HL-60/S4 treated with phorbol 12-myristate 13-acetate at 8.2 ng/mL for 4 days and 3 days (cell line): ENCODE measurements around the gene MYZAP.

ENCODE experiments used
- in situ Hi-C: fragments of 300-500 bp; cut with MboI; formaldehyde crosslinking; loops from 2 replicates; pipeline ENCODE4 v1.15.0; 2022; ENCODE audit warnings: low sequenced_read_pairs

The MYZAP gene

GRCh38 chr15:57591822-57592367 is at the start of gene MYZAP:
Gene MYZAP (plus strand): TSS chr15:57591904. CDS start chr15:57592035, 131 bp downstream.
- in situ Hi-C loops: no loop called here

- in situ Hi-C loops: loop anchor here (25.0 kb wide), 1 partner anchor 405 kb away; no protein-coding TSS in a partner anchor
These were observed 49.2 kb upstream of the MYZAP start for GRCh38 chr15:57542505-57542817.

GRCh38 chr15:57544848-57545480 is 46.7 kb upstream of the MYZAP start:
- in situ Hi-C loops: loop anchor here (25.0 kb wide), 1 partner anchor 408 kb away; no protein-coding TSS in a partner anchor

GRCh38 chr15:57545995-57546394 is 45.7 kb upstream of the MYZAP start:
- in situ Hi-C loops: loop anchor here (25.0 kb wide), 1 partner anchor 409 kb away; no protein-coding TSS in a partner anchor

GRCh38 chr15:57547243-57547755 is 44.4 kb upstream of the MYZAP start:
- in situ Hi-C loops: loop anchor here (25.0 kb wide), 1 partner anchor 410 kb away; no protein-coding TSS in a partner anchor

- in situ Hi-C loops: loop anchor here (25.0 kb wide), 1 partner anchor 411 kb away; no protein-coding TSS in a partner anchor
These were observed 43.4 kb upstream of the MYZAP start for GRCh38 chr15:57548351-57548750.

- in situ Hi-C loops: loop anchor here (25.0 kb wide), 1 partner anchor 412 kb away; no protein-coding TSS in a partner anchor
These were observed 42.9 kb upstream of the MYZAP start for GRCh38 chr15:57548835-57549234.

GRCh38 chr15:57549935-57550334 is 41.8 kb upstream of the MYZAP start:
- in situ Hi-C loops: loop anchor here (25.0 kb wide), 2 partner anchors 413 to 637 kb away; no protein-coding TSS in a partner anchor

- in situ Hi-C loops: loop anchor here (25.0 kb wide), 1 partner anchor 637 kb away; no protein-coding TSS in a partner anchor
These were observed 41.1 kb upstream of the MYZAP start for GRCh38 chr15:57550640-57551039.

GRCh38 chr15:57551715-57552677 is 39.7 kb upstream of the MYZAP start:
- in situ Hi-C loops: loop anchor here (25.0 kb wide), 1 partner anchor 635 kb away; no protein-coding TSS in a partner anchor

GRCh38 chr15:57552678-57553334 is 38.9 kb upstream of the MYZAP start:
- in situ Hi-C loops: loop anchor here (25.0 kb wide), 1 partner anchor 634 kb away; no protein-coding TSS in a partner anchor

GRCh38 chr15:57553526-57553925 is 38.2 kb upstream of the MYZAP start:
- in situ Hi-C loops: loop anchor here (25.0 kb wide), 1 partner anchor 634 kb away; no protein-coding TSS in a partner anchor

- in situ Hi-C loops: loop anchor here (25.0 kb wide), 1 partner anchor 633 kb away; no protein-coding TSS in a partner anchor
These were observed 37.5 kb upstream of the MYZAP start for GRCh38 chr15:57554063-57554811.

- in situ Hi-C loops: loop anchor here (25.0 kb wide), 1 partner anchor 633 kb away; no protein-coding TSS in a partner anchor
These were observed 36.9 kb upstream of the MYZAP start for GRCh38 chr15:57554812-57555179.

- in situ Hi-C loops: loop anchor here (25.0 kb wide), 1 partner anchor 632 kb away; no protein-coding TSS in a partner anchor
These were observed 36.4 kb upstream of the MYZAP start for GRCh38 chr15:57555270-57555669.

- in situ Hi-C loops: loop anchor here (25.0 kb wide), 1 partner anchor 631 kb away; no protein-coding TSS in a partner anchor
These were observed 35.7 kb upstream of the MYZAP start for GRCh38 chr15:57556040-57556439.

GRCh38 chr15:57557267-57557666 is 34.4 kb upstream of the MYZAP start:
- in situ Hi-C loops: loop anchor here (25.0 kb wide), 1 partner anchor 630 kb away; no protein-coding TSS in a partner anchor

- in situ Hi-C loops: loop anchor here (25.0 kb wide), 1 partner anchor 629 kb away; no protein-coding TSS in a partner anchor
These were observed 33.9 kb upstream of the MYZAP start for GRCh38 chr15:57557810-57558209.

GRCh38 chr15:57559875-57560274 is 31.8 kb upstream of the MYZAP start:
- in situ Hi-C loops: loop anchor here (25.0 kb wide), 1 partner anchor 627 kb away; no protein-coding TSS in a partner anchor
